Parathyroid adenoma (tissue), 2 donors: ENCODE measurements around the gene SLC25A21.
"Not testable (repeated sequence)": the region's sequence is repeated elsewhere in the genome, so short reads cannot be mapped to it uniquely, and the experiment has no call there.

Experiments
- H2AFZ ChIP-seq: fragments of 300-600 bp; sonication (generic); one replicate; pipeline ENCODE4 v1.7.0; 2017; ENCODE audit warnings: antibody characterized with exemption, mild to moderate bottlenecking
- H3K27ac ChIP-seq: fragments of 300-600 bp; sonication (generic); one replicate; pipeline ENCODE4 v1.7.0; 2017
- H3K27me3 ChIP-seq: fragments of 300-600 bp; sonication (generic); one replicate; pipeline ENCODE4 v1.7.0; 2017; ENCODE audit warnings: low read length; ENCODE audit not compliant: control insufficient read depth, insufficient read depth
- H3K36me3 ChIP-seq: fragments of 300-600 bp; sonication (generic); one replicate; pipeline ENCODE4 v1.7.0; 2017; ENCODE audit warnings: low read length; ENCODE audit not compliant: control insufficient read depth, insufficient read depth
- H3K4me1 ChIP-seq: fragments of 300-600 bp; sonication (generic); one replicate; pipeline ENCODE4 v1.7.0; 2017; ENCODE audit warnings: control low read depth
- H3K4me2 ChIP-seq: fragments of 300-600 bp; sonication (generic); one replicate; pipeline ENCODE4 v1.7.0; 2017; ENCODE audit warnings: low read length
- H3K4me3 ChIP-seq: fragments of 300-600 bp; sonication (generic); one replicate; pipeline ENCODE4 v1.7.0; 2017; ENCODE audit warnings: low read depth, low read length
- H3K79me2 ChIP-seq: fragments of 300-600 bp; sonication (generic); one replicate; pipeline ENCODE4 v1.7.0; 2017; ENCODE audit warnings: control low read depth
- H3K9ac ChIP-seq: fragments of 300-600 bp; sonication (generic); one replicate; pipeline ENCODE4 v1.7.0; 2017; ENCODE audit warnings: mild to moderate bottlenecking
- H3K9me3 ChIP-seq: fragments of 300-600 bp; sonication (generic); one replicate; pipeline ENCODE4 v1.7.0; 2017; ENCODE audit warnings: low read length; ENCODE audit not compliant: control insufficient read depth
- TF ChIP-seq, protein P1 (sequence below): fragments of 300-600 bp; sonication (generic); IDR thresholded peaks from one replicate; pipeline ENCODE4 v1.7.0; 2017; ENCODE audit warnings: antibody characterized with exemption, mild to moderate bottlenecking
- donor health status: primary hyperparathyroidism.

Gene SLC25A21

GRCh38 chr14:36817071-36817930, 355.1 kb downstream of the SLC25A21 start:
- Histone ChIP-seq H3K4me2 (no peak overlapping the region), H3K9ac (no peak overlapping the region), H2AFZ (no peak overlapping the region), H3K4me3 (no peak overlapping the region), H3K27me3 (no peaks in the 10 kb centered on the region), H3K4me1 (no peaks in the 10 kb centered on the region), H3K36me3 (no peaks in the 10 kb centered on the region), H3K79me2 (no peaks in the 10 kb centered on the region), H3K9me3 (no peaks in the 10 kb centered on the region), H3K27ac (no peak overlapping the region)
- TF ChIP-seq, protein P1, sequence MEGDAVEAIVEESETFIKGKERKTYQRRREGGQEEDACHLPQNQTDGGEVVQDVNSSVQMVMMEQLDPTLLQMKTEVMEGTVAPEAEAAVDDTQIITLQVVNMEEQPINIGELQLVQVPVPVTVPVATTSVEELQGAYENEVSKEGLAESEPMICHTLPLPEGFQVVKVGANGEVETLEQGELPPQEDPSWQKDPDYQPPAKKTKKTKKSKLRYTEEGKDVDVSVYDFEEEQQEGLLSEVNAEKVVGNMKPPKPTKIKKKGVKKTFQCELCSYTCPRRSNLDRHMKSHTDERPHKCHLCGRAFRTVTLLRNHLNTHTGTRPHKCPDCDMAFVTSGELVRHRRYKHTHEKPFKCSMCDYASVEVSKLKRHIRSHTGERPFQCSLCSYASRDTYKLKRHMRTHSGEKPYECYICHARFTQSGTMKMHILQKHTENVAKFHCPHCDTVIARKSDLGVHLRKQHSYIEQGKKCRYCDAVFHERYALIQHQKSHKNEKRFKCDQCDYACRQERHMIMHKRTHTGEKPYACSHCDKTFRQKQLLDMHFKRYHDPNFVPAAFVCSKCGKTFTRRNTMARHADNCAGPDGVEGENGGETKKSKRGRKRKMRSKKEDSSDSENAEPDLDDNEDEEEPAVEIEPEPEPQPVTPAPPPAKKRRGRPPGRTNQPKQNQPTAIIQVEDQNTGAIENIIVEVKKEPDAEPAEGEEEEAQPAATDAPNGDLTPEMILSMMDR = no peak

DNA sequence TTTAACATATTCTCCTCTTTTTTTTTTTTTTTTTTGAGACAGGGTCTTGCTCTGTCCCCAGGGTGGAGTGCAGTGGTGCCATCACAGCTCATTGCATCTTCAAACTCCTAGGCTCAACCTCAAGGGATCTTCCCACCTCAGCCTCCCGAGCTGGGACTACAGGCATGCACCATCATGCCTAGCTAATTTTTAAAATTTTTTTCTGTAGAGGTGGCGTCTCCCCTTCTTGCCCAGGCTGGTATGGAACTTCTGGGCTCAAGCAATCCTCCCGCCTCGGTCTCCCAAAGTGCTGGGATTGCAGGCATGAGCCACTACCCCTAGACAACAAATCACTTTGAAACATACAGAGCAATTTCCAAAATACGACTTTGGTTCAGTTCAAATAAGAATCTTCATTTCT, 355.9 kb downstream of the SLC25A21 start:
- no peaks in the 10 kb centered on the region for H3K36me3 ChIP-seq
- TF ChIP-seq, protein P1 = no peak

GRCh38 chr14:36814783-36815182, 357.6 kb downstream of the SLC25A21 start:
- not testable (repeated sequence) for H3K9me3 ChIP-seq, H2AFZ ChIP-seq, H3K9ac ChIP-seq, H3K4me3 ChIP-seq, H3K79me2 ChIP-seq, H3K27me3 ChIP-seq, H3K36me3 ChIP-seq, H3K27ac ChIP-seq, H3K4me1 ChIP-seq, H3K4me2 ChIP-seq

More for the DNA sequence above, 355.9 kb downstream of the SLC25A21 start:
- H3K27ac ChIP-seq = no peak overlapping the region
- H3K27me3 ChIP-seq = no peaks in the 10 kb centered on the region
- no peaks in the 10 kb centered on the region for H3K79me2 ChIP-seq
- H3K4me2 ChIP-seq = no peak overlapping the region
- no peak overlapping the region for H3K9ac ChIP-seq
- no peak overlapping the region for H2AFZ ChIP-seq
- H3K9me3 ChIP-seq = no peaks in the 10 kb centered on the region
- no peaks in the 10 kb centered on the region for H3K4me1 ChIP-seq
- H3K4me3 ChIP-seq = no peak overlapping the region

GRCh38 chr14:36810209-36810608, 362.2 kb downstream of the SLC25A21 start:
- no peaks in the 10 kb centered on the region for H3K9me3 ChIP-seq
- H3K4me2 ChIP-seq = no peak overlapping the region
- H3K4me1 ChIP-seq = no peaks in the 10 kb centered on the region
- H3K27me3 ChIP-seq = no peaks in the 10 kb centered on the region
- H3K27ac ChIP-seq = no peak overlapping the region
- H3K4me3 ChIP-seq = no peak overlapping the region
- TF ChIP-seq, protein P1 = no peak
- no peak overlapping the region for H2AFZ ChIP-seq
- H3K9ac ChIP-seq = no peak overlapping the region
- H3K79me2 ChIP-seq = no peaks in the 10 kb centered on the region
- H3K36me3 ChIP-seq = no peaks in the 10 kb centered on the region

DNA sequence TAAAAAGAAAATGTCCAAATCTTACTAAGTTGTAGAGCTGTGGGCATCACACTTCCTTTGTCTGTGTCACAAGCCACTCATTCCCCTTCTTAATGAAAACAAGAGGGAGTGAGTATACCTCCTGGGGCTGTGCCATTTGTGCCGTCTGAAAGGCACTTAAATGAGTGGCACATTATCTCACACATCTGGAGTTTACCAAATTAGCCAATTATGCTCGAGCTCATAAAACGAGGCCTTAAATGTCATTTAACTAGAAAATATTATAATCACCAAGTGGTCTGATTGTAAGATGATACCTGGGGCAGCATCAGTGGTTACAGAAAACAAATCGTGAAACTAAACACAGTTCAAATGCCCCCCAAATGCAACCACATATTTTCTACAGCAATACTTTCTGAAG, 364.7 kb downstream of the SLC25A21 start:
- no peak overlapping the region for H3K9ac ChIP-seq
- TF ChIP-seq, protein P1 = no peak
- H3K27me3 ChIP-seq = no peaks in the 10 kb centered on the region
- no peak overlapping the region for H3K4me3 ChIP-seq
- H3K4me1 ChIP-seq = no peaks in the 10 kb centered on the region
- H3K9me3 ChIP-seq = no peaks in the 10 kb centered on the region
- H3K36me3 ChIP-seq = no peaks in the 10 kb centered on the region
- no peak overlapping the region for H2AFZ ChIP-seq
- no peak overlapping the region for H3K27ac ChIP-seq
- H3K79me2 ChIP-seq = no peaks in the 10 kb centered on the region
- H3K4me2 ChIP-seq = no peak overlapping the region
